ENCODE measurements around the gene ZC3H7A. TPM values are rescaled to one million over a fixed set of nuclear protein-coding genes. Genes with fewer than 3 reads are reported as not detected.

ZC3H7A gene
- total and polyA plus RNA-seq, 2 of the 13 experiments (the other 11 are each of a cell fraction or from before 2014, with no cell fraction given) = 29.2 to 36.8 TPM

DNA sequence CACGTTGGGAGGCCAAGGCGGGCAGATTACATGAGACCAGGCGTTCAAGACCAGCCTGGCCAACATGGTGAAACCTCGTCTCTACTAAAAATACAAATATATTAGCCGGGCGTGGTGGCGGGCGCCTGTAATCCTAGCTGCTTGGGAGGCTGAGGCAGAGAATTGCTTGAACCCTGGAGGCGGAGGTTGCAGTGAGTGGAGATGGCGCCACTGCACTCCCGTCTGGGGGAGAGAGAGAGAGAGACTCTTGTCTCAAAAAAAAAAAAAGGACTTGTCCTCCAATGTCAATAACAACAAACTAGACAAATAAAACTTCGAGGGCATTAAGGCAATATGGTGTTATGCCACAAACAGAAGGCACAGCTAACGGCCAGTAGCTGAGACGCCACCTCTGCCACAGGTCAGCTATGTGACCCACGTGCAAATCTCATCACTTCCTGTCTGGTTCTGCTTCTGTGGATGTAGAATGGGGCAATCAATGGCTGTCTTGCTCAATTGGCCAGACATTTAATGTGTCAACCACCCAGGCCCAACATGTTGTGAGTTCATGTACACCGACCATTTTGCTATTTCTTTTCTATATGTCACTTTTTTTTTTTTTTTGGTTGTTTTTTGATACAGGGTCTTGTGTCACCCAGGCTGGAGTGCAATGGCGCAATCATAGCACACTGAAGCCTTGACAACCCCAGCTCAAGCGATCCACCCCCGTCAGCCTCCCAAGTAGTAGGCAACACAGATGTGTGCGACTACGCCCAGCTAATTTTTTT is 53.6 kb downstream of the ZC3H7A start (continued):
- peak; percentile 60; the same call in 1 of the 2 replicates for TF ChIP-seq CBX5 (CRISPR knock-in tag; IDR thresholded peaks at IDR 0.05; ENCODE audit: borderline replicate concordance)
- 0 out of 2 replicates have a peak, but pooled peaks have one; percentile 27 for TF ChIP-seq ZNF7 (CRISPR knock-in tag; IDR thresholded peaks at IDR 0.05)
- TF ChIP-seq HNRNPK (IDR thresholded peaks at IDR 0.05; ENCODE audit: low read depth, low read length, poor library complexity, severe bottlenecking) = no peak
- TF ChIP-seq ZNF749 (CRISPR knock-in tag; IDR thresholded peaks at IDR 0.05; ENCODE audit: borderline replicate concordance) = no peak
- 0 out of 2 replicates have a peak, but pooled peaks have one; percentile 48 for TF ChIP-seq ZNF720 (CRISPR knock-in tag; IDR thresholded peaks at IDR 0.05)
- TF ChIP-seq MYNN (CRISPR knock-in tag; IDR thresholded peaks at IDR 0.05; ENCODE audit: low read depth) = peak; percentile 70; the same call in 1 of the 2 replicates
- 0 out of 2 replicates have a peak, but pooled peaks have one; percentile 21 for TF ChIP-seq ZNF180 (CRISPR knock-in tag; IDR thresholded peaks at IDR 0.05; ENCODE audit: borderline replicate concordance, low read depth)
- TF ChIP-seq MTERF4 (CRISPR knock-in tag; IDR thresholded peaks at IDR 0.05) = no peak
- no peak for TF ChIP-seq NPAS2 (CRISPR knock-in tag; IDR thresholded peaks at IDR 0.05; ENCODE audit: borderline replicate concordance)
- TF ChIP-seq, protein P1, sequence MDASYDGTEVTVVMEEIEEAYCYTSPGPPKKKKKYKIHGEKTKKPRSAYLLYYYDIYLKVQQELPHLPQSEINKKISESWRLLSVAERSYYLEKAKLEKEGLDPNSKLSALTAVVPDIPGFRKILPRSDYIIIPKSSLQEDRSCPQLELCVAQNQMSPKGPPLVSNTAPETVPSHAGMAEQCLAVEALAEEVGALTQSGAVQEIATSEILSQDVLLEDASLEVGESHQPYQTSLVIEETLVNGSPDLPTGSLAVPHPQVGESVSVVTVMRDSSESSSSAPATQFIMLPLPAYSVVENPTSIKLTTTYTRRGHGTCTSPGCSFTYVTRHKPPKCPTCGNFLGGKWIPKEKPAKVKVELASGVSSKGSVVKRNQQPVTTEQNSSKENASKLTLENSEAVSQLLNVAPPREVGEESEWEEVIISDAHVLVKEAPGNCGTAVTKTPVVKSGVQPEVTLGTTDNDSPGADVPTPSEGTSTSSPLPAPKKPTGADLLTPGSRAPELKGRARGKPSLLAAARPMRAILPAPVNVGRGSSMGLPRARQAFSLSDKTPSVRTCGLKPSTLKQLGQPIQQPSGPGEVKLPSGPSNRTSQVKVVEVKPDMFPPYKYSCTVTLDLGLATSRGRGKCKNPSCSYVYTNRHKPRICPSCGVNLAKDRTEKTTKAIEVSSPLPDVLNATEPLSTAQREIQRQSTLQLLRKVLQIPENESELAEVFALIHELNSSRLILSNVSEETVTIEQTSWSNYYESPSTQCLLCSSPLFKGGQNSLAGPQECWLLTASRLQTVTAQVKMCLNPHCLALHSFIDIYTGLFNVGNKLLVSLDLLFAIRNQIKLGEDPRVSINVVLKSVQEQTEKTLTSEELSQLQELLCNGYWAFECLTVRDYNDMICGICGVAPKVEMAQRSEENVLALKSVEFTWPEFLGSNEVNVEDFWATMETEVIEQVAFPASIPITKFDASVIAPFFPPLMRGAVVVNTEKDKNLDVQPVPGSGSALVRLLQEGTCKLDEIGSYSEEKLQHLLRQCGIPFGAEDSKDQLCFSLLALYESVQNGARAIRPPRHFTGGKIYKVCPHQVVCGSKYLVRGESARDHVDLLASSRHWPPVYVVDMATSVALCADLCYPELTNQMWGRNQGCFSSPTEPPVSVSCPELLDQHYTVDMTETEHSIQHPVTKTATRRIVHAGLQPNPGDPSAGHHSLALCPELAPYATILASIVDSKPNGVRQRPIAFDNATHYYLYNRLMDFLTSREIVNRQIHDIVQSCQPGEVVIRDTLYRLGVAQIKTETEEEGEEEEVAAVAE (CRISPR knock-in tag; IDR thresholded peaks at IDR 0.05; ENCODE audit: borderline replicate concordance) = peak; percentile 92
- peak; percentile 45; the same call in 1 of the 2 replicates for TF ChIP-seq FLYWCH1 (CRISPR knock-in tag; IDR thresholded peaks at IDR 0.05)
- TF ChIP-seq ZNF441 (CRISPR knock-in tag; IDR thresholded peaks at IDR 0.05; ENCODE audit: borderline replicate concordance) = peak; percentile 2; the same call in 1 of the 2 replicates
- no peak for TF ChIP-seq ZFP36 (IDR thresholded peaks at IDR 0.05; ENCODE audit: borderline replicate concordance, low read depth, low read length, partially characterized antibody)
- TF ChIP-seq ZNF691 (CRISPR knock-in tag; IDR thresholded peaks at IDR 0.05; ENCODE audit: borderline replicate concordance, low read depth) = no peak
- TF ChIP-seq SMARCC2 (IDR thresholded peaks at IDR 0.05) = no peak
- peak; percentile 91 for TF ChIP-seq ZNF644 (CRISPR knock-in tag; IDR thresholded peaks at IDR 0.05; ENCODE audit: low read depth)

Measured in HepG2 (cell line).